Loucy (cell line): ENCODE measurements around the gene RIPPLY2.

Experiments used
- CTCF ChIP-seq: fragments of 200-600 bp; sonication (generic); conservative IDR thresholded peaks from 2 replicates; pipeline ENCODE4 v1.5.1; 2014; ENCODE audit warnings: mild to moderate bottlenecking, antibody characterized with exemption, low read length
- EZH2phosphoT487 ChIP-seq: fragments of 200-600 bp; IDR thresholded peaks from 2 replicates; pipeline ENCODE4 v1.6.1; 2018; ENCODE audit warnings: antibody characterized with exemption, mild to moderate bottlenecking, moderate library complexity, borderline replicate concordance

GRCh38 chr6:83901624-83902023 lies 48.5 kb downstream of the RIPPLY2 start:
- TF ChIP-seq CTCF = no peak
- no peak for TF ChIP-seq EZH2phosphoT487
